ENCODE data around the gene MAP3K9. TPM values are rescaled to one million over a fixed set of nuclear protein-coding genes. Genes with fewer than 3 reads are reported as not detected.

MAP3K9 gene
- total and polyA plus RNA-seq, 10 donors, result 0.42 to 8.0 (median 3.7) TPM

Other genes with a start within 250 kb of the MAP3K9 start
- 10 to 100 TPM; 36.7 to 55.7 (median 43.1) TPM for gene MED6, start 208.9 kb downstream of the MAP3K9 start, total RNA-seq
- gene MED6, start 208.9 kb downstream of the MAP3K9 start, polyA plus RNA-seq, result 10 to 100 TPM; 15.2 to 19.4 (median 18.9) TPM
- 10 to 100 TPM in 1 of 7 donors, 1 to 10 TPM in 6; 8.1 to 13.2 (median 9.3) TPM for gene TTC9, start 167.6 kb downstream of the MAP3K9 start, total RNA-seq
- 1 to 10 TPM; 4.6 to 7.4 (median 7.3) TPM for gene TTC9, start 167.6 kb downstream of the MAP3K9 start, polyA plus RNA-seq
- 100 to 1,000 TPM in 5 of 7 donors, 10 to 100 TPM in 2; 88.1 to 149 (median 104) TPM for gene PCNX1, start 97.9 kb upstream of the MAP3K9 start, total RNA-seq
- 1 to 10 TPM; 4.0 to 5.9 (median 5.5) TPM for gene PCNX1, start 97.9 kb upstream of the MAP3K9 start, polyA plus RNA-seq